Measurements from ENCODE around the gene MTMR11. TPM values are rescaled to one million over a fixed set of nuclear protein-coding genes. Genes with fewer than 3 reads are reported as not detected.

The MTMR11 gene
- total and polyA plus RNA-seq, 2 experiments from 2014 or later = 2.4 to 3.6 TPM

DNA sequence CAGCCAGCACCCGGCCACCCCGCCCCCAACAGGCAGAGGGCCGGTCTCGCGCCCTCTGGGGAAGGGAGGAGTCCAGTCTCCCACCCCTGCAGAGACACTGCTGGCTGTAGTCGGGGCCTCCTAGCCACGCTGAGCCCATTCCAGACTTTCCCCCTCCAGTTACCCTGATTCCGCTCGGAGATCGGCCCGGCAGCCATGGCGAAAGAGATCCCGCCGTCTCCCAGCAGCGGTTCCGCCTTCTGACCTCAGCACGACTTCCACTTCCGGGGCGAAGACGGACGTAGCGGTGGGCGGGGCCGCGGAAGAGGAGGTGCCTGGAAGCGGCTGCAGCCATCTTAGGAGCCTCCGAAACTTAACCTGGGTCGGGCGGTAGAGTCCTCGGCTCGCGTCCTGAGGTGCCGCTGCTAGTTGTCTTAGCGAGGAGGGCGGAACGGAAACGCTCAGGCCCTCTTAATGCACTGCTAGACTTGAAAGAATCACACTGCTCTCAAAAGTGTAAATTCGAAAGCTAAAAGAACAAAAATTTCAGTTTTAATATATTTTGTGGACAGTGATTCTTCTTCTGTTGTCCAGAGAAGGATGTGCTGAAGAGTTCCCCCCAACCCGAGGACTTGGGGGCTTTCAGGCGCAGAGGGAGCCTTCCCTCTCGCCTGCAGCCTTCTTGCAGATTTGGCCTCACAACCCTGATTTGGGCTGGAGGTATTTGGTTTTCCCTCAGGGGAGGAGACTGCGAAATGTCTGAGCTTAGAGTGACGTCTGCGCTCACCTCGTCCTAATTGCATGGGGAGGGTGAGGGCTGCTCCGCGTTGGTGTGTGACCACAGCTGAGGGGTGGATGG lies 8.9 kb downstream of the MTMR11 start, which contains the start of gene SF3B4:
SF3B4 (minus strand) TSS at position 241 of the 838 bp plus-strand sequence; CDS start at position 197, 44 bp downstream.
- H3K4me3 ChIP-seq = peak within 1 kb of the TSS; percentile 75
- peaks cover 36% of the 10 kb centered on the region for H3K36me3 ChIP-seq (ENCODE audit: insufficient read depth)
- ATAC-seq (peak; percentile 97), DNase-seq (ENCODE audit: low spot score) (peak; percentile 97)
- H3K9me2 ChIP-seq (ENCODE audit: insufficient read depth) = no peaks in the 10 kb centered on the region
- no peak within 1 kb of the TSS for H2AFZ ChIP-seq
- Mint-ChIP-seq H3K4me3 (peak within 1 kb of the TSS; percentile 98), H3K27me3 (ENCODE audit: insufficient read depth, low read depth, poor library complexity) (peaks cover 5% of the 10 kb centered on the region), H3K36me3 (ENCODE audit: low read depth) (peaks cover 43% of the 10 kb centered on the region), H3K4me1 (peaks cover 16% of the 10 kb centered on the region), H3K27ac (peak within 1 kb of the TSS; percentile 95), H3K9me3 (no peaks in the 10 kb centered on the region)
- peaks cover 20% of the 10 kb centered on the region for H3K4me1 ChIP-seq (ENCODE audit: insufficient read depth)
- H3K79me2 ChIP-seq (replicated peaks; ENCODE audit: insufficient read depth) = peaks cover 32% of the 10 kb centered on the region
- H3K4me2 ChIP-seq = peak within 1 kb of the TSS; percentile 88
- peaks cover 12% of the 10 kb centered on the region for H3F3A ChIP-seq (replicated peaks; ENCODE audit: low read depth)
- no peaks in the 10 kb centered on the region for H3K27me3 ChIP-seq (ENCODE audit: insufficient read depth)
- TF ChIP-seq ETS1 (IDR thresholded peaks at IDR 0.05) (peak; percentile 79; the same call in 1 of the 2 replicates), POLR2AphosphoS5 (IDR thresholded peaks at IDR 0.05; ENCODE audit: low read depth) (peak; percentile 94), CREB1 (CRISPR knock-in tag; IDR thresholded peaks at IDR 0.05; ENCODE audit: low read depth) (peak; percentile 84), EZH2phosphoT487 (IDR thresholded peaks at IDR 0.05; ENCODE audit: unreplicated experiment) (no peak)
- peak within 1 kb of the TSS; percentile 100 for H3K27ac ChIP-seq (ENCODE audit: low read depth)
- H4K20me1 ChIP-seq (replicated peaks; ENCODE audit: insufficient read depth) = peaks cover 12% of the 10 kb centered on the region

DNA sequence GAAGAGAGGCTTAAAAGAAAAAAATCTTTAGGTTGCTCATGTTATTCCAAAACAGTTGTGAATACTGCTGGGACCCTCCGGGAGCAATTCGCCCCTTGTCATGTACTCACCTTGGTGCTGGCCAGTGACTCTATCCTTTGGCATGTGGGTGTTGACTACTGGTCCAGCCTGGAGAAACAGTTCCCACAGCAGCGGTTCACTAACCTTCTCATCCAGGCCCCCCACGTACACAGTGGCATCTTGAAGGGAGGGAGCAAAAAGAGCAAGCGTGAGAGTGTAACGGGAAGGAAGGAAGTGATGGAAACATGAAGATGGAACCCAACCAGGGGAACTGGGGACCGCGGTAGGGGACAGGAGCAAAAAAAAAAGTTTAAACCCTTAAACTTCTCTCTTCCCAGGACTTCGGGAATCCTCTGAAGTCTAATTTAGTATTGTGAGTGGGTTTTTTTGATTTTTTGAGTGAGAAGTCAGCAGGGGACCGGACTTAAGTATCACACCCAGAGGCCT lies 9.6 kb downstream of the MTMR11 start:
- peaks cover 16% of the 10 kb centered on the region for H3F3A ChIP-seq (replicated peaks; ENCODE audit: low read depth)
- H3K27ac ChIP-seq (ENCODE audit: low read depth) = peak overlapping the region; percentile 100
- H3K36me3 ChIP-seq (ENCODE audit: insufficient read depth) = peaks cover 40% of the 10 kb centered on the region
- peak overlapping the region; percentile 95 for H3K27ac Mint-ChIP-seq
- H3K4me2 ChIP-seq = peak overlapping the region; percentile 88
- peaks cover 5% of the 10 kb centered on the region for H3K27me3 Mint-ChIP-seq (ENCODE audit: insufficient read depth, low read depth, poor library complexity)
- H4K20me1 ChIP-seq (replicated peaks; ENCODE audit: insufficient read depth) = peaks cover 12% of the 10 kb centered on the region
- no peaks in the 10 kb centered on the region for H3K27me3 ChIP-seq (ENCODE audit: insufficient read depth)
- H3K4me1 Mint-ChIP-seq = peaks cover 16% of the 10 kb centered on the region
- peaks cover 32% of the 10 kb centered on the region for H3K79me2 ChIP-seq (replicated peaks; ENCODE audit: insufficient read depth)
- peak overlapping the region; percentile 98 for H3K4me3 Mint-ChIP-seq
- no peaks in the 10 kb centered on the region for H3K9me2 ChIP-seq (ENCODE audit: insufficient read depth)
- no peak for DNase-seq (ENCODE audit: low spot score)
- H3K4me1 ChIP-seq (ENCODE audit: insufficient read depth) = peaks cover 20% of the 10 kb centered on the region
- TF ChIP-seq CTCF (conservative IDR thresholded peaks at IDR 0.05; ENCODE audit: low read depth in 2 of 2) = no peak
- TF ChIP-seq POLR2AphosphoS5 (IDR thresholded peaks at IDR 0.05; ENCODE audit: low read depth) = no peak
- TF ChIP-seq ZNF114 (CRISPR knock-in tag; IDR thresholded peaks at IDR 0.05) = no peak
- TF ChIP-seq, protein P1, sequence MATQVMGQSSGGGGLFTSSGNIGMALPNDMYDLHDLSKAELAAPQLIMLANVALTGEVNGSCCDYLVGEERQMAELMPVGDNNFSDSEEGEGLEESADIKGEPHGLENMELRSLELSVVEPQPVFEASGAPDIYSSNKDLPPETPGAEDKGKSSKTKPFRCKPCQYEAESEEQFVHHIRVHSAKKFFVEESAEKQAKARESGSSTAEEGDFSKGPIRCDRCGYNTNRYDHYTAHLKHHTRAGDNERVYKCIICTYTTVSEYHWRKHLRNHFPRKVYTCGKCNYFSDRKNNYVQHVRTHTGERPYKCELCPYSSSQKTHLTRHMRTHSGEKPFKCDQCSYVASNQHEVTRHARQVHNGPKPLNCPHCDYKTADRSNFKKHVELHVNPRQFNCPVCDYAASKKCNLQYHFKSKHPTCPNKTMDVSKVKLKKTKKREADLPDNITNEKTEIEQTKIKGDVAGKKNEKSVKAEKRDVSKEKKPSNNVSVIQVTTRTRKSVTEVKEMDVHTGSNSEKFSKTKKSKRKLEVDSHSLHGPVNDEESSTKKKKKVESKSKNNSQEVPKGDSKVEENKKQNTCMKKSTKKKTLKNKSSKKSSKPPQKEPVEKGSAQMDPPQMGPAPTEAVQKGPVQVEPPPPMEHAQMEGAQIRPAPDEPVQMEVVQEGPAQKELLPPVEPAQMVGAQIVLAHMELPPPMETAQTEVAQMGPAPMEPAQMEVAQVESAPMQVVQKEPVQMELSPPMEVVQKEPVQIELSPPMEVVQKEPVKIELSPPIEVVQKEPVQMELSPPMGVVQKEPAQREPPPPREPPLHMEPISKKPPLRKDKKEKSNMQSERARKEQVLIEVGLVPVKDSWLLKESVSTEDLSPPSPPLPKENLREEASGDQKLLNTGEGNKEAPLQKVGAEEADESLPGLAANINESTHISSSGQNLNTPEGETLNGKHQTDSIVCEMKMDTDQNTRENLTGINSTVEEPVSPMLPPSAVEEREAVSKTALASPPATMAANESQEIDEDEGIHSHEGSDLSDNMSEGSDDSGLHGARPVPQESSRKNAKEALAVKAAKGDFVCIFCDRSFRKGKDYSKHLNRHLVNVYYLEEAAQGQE (IDR thresholded peaks at IDR 0.05; ENCODE audit: unreplicated experiment) = no peak
- TF ChIP-seq JUNB (IDR thresholded peaks at IDR 0.05; ENCODE audit: unreplicated experiment) = no peak
- peak overlapping the region; percentile 75 for H3K4me3 ChIP-seq
- no peak for ATAC-seq
- H3K36me3 Mint-ChIP-seq (ENCODE audit: low read depth) = peaks cover 48% of the 10 kb centered on the region
- H2AFZ ChIP-seq = no peak overlapping the region
- H3K9me3 Mint-ChIP-seq = no peaks in the 10 kb centered on the region

Data from GM23338 (cell line).